IMR-90 (cell line): ENCODE measurements around the gene KLRC1. TPM values are rescaled to one million over a fixed set of nuclear protein-coding genes. Genes with fewer than 3 reads are reported as not detected.
"Not testable (repeated sequence)": the region's sequence is repeated elsewhere in the genome, so short reads cannot be mapped to it uniquely, and the experiment has no call there.

Experiments
- ATAC-seq: fragments of 200-7000 bp; cut with Tn5 transposase; 2 replicates; pipeline ENCODE4 v1.9.1; 2020; ENCODE audit warnings: low read depth, mild to moderate bottlenecking, moderate library complexity
- BruUV-seq: library from RNA; stranded (reverse); fragments of 400-500 nt; replicated peaks from 2 replicates; lab custom pipeline; 2021; lab: Mats Ljungman, UMichigan
- CTCF ChIA-PET: fragments of 300-600 bp; formaldehyde crosslinking; extraction: SDS; loops from one replicate; lab custom pipeline; 2021; ENCODE audit warnings: antibody characterized with exemption; lab: Yijun Ruan, JAX
- POLR2A ChIA-PET: fragments of 300-600 bp; sonication (Branson Sonifier 250); formaldehyde crosslinking; loops from one replicate; lab custom pipeline; 2022; ENCODE audit warnings: antibody characterized with exemption; ENCODE audit not compliant: unreplicated experiment; lab: Charles Lee
- DNase-seq: peaks from one replicate; pipeline ENCODE4 v3.0.0; 2013
- H2AFZ ChIP-seq: replicated peaks from 2 replicates; pipeline ENCODE3; 2013; ENCODE audit warnings: low read length, mild to moderate bottlenecking; ENCODE audit not compliant: poor library complexity
- H2AK5ac ChIP-seq: 2 replicates; pipeline ENCODE4 v1.6.1; 2013; ENCODE audit warnings: low read depth, low read length, inconsistent platforms
- H2AK9ac ChIP-seq: replicated peaks from 2 replicates; pipeline ENCODE3; 2013; ENCODE audit warnings: mild to moderate bottlenecking, low read depth, low read length, moderate library complexity; ENCODE audit not compliant: poor library complexity
- H2BK120ac ChIP-seq: 2 replicates; pipeline ENCODE4 v1.6.1; 2013; ENCODE audit warnings: low read depth, low read length, inconsistent platforms
- H2BK15ac ChIP-seq: 3 replicates; pipeline ENCODE4 v1.6.1; 2013; ENCODE audit warnings: low read depth, low read length, inconsistent platforms
- H2BK20ac ChIP-seq: 2 replicates; pipeline ENCODE4 v1.6.1; 2013; ENCODE audit warnings: low read depth, mild to moderate bottlenecking, inconsistent platforms, low read length, moderate library complexity
- H2BK5ac ChIP-seq: 2 replicates; pipeline ENCODE4 v1.6.1; 2013; ENCODE audit warnings: mild to moderate bottlenecking, low read depth, low read length, inconsistent platforms; ENCODE audit not compliant: poor library complexity, severe bottlenecking
- H3K14ac ChIP-seq: replicated peaks from 2 replicates; pipeline ENCODE4 v1.6.1; 2013; ENCODE audit warnings: low read depth, low read length, inconsistent platforms
- H3K18ac ChIP-seq: 2 replicates; pipeline ENCODE4 v1.6.1; 2013; ENCODE audit warnings: low read depth, low read length, control low read depth
- H3K23ac ChIP-seq: 2 replicates; pipeline ENCODE4 v1.6.1; 2013; ENCODE audit warnings: low read depth, low read length, inconsistent platforms
- H3K27ac ChIP-seq: 2 replicates; pipeline ENCODE4 v1.5.1; 2013; ENCODE audit warnings: mild to moderate bottlenecking, control low read depth, low read length; ENCODE audit not compliant: insufficient read depth
- H3K27me3 ChIP-seq: 2 replicates; pipeline ENCODE4 v1.6.1; 2013; ENCODE audit warnings: low read length; ENCODE audit not compliant: control insufficient read depth, insufficient read depth
- H3K36me3 ChIP-seq: 2 replicates; pipeline ENCODE4 v1.6.1; 2013; ENCODE audit warnings: low read length, mixed read lengths; ENCODE audit not compliant: control insufficient read depth, insufficient read depth
- H3K4ac ChIP-seq: 2 replicates; pipeline ENCODE4 v1.6.1; 2013; ENCODE audit warnings: low read depth, low read length, inconsistent platforms
- H3K4me1 ChIP-seq: 2 replicates; pipeline ENCODE4 v1.6.1; 2013; ENCODE audit warnings: low read length, mixed read lengths; ENCODE audit not compliant: control insufficient read depth, insufficient read depth
- H3K4me2 ChIP-seq: 2 replicates; pipeline ENCODE4 v1.6.1; 2013; ENCODE audit warnings: low read depth, mild to moderate bottlenecking, control low read depth, low read length, moderate library complexity
- H3K4me3 ChIP-seq: 2 replicates; pipeline ENCODE4 v1.5.1; 2013; ENCODE audit warnings: low read depth, mild to moderate bottlenecking, control low read depth, low read length, moderate library complexity; ENCODE audit not compliant: insufficient read depth
- H3K56ac ChIP-seq: 2 replicates; pipeline ENCODE4 v1.6.1; 2013; ENCODE audit warnings: low read length, inconsistent platforms; ENCODE audit not compliant: insufficient read depth; ENCODE audit errors: extremely low read depth
- H3K79me1 ChIP-seq, 2 experiments: 2 replicates each; pipeline ENCODE4 v1.6.1; 2013; ENCODE audit warnings: low read length in 2 of 2, inconsistent platforms in 1 of 2, low read depth in 1 of 2
- H3K9ac ChIP-seq: 2 replicates; pipeline ENCODE4 v1.6.1; 2013; ENCODE audit warnings: low read depth, low read length, control low read depth
- H3K9me1 ChIP-seq: 2 replicates; pipeline ENCODE4 v1.6.1; 2013; ENCODE audit warnings: low read length, inconsistent platforms; ENCODE audit not compliant: insufficient read depth
- H3K9me3 ChIP-seq: 2 replicates; pipeline ENCODE4 v1.6.1; 2013; ENCODE audit warnings: low read length; ENCODE audit not compliant: control insufficient read depth, insufficient read depth
- H4K20me1 ChIP-seq: 2 replicates; pipeline ENCODE4 v1.6.1; 2013; ENCODE audit warnings: low read length, inconsistent platforms; ENCODE audit not compliant: insufficient read depth
- H4K5ac ChIP-seq: 2 replicates; pipeline ENCODE4 v1.6.1; 2013; ENCODE audit warnings: mild to moderate bottlenecking, low read depth, low read length, control low read depth
- H4K8ac ChIP-seq, 2 experiments: 2 replicates each; pipeline ENCODE4 v1.6.1; 2013; ENCODE audit warnings: low read depth in 2 of 2, low read length in 2 of 2, control low read depth in 1 of 2, inconsistent platforms in 1 of 2
- H4K91ac ChIP-seq: 2 replicates; pipeline ENCODE4 v1.6.1; 2013; ENCODE audit warnings: low read depth, low read length, inconsistent platforms; ENCODE audit not compliant: insufficient read depth
- WGBS, 2 experiments: methylation state at CpG; one replicate each; pipeline versions ENCODE4 v1.1.5 to v1.1.7; 2013; ENCODE audit warnings: missing lambda C conversion rate in 2 of 2; ENCODE audit not compliant: insufficient read length in 1 of 2; ENCODE audit errors: extremely low coverage in 2 of 2; 5-methylcytosine and 5-hydroxymethylcytosine counted together
- dilution Hi-C: fragments of 300-500 bp; cut with HindIII; formaldehyde crosslinking; loops from one replicate; pipeline ENCODE4 v1.14.3; 2018; ENCODE audit warnings: low sequenced_read_pairs; ENCODE audit not compliant: unreplicated experiment
- in situ Hi-C: fragments of 300-500 bp; cut with MboI; formaldehyde crosslinking; loops from 3 replicates; pipeline ENCODE4 v1.14.3; 2019; ENCODE audit warnings: low sequenced_read_pairs, inconsistent platforms, mixed read lengths
- intact Hi-C: fragments of 100-400 bp; cut with micrococcal nuclease; formaldehyde crosslinking; loops from 2 replicates; pipeline ENCODE4 v1.10.0; 2022
- polyA plus RNA-seq, 3 experiments: library from polyadenylated mRNA; depleted of rRNA; stranded (reverse); fragments of >200 nt; gene quantifications; 2 replicates each; pipeline ENCODE4 v1.2.3, GENCODE V29; 2012; ENCODE audit warnings: low replicate concordance in 1 of 3
- total RNA-seq: library from RNA; depleted of rRNA; stranded (reverse); fragments of >200 nt; gene quantifications from 2 replicates; pipeline ENCODE4 v1.2.3, GENCODE V29; 2012

Gene KLRC1
- total and polyA plus RNA-seq, 2 of the 4 experiments (the other 2 are of a cell fraction): not detected

DNA sequence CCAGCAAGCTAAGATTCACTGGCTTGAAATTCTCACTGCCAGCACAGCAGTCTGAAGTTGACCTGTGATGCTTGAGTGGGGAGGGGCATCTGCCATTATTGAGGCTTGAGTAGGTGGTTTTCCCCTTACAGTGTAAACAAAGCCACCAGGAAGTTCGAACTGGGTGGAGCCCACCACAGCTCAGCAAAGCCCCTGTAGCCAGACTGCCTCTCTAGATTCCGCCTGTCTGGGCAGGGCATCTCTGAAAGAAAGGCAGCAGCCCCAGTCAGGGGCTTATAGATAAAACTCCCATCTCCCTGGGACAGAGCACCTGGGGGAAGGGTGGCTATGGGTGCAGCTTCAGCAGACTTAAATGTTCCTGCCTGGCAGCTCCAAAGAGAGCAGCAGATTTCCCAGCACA lies 28.7 kb upstream of the KLRC1 start:
- H2AK9ac ChIP-seq, H3K9me3 ChIP-seq, H3K14ac ChIP-seq, POLR2A ChIA-PET, intact Hi-C loops, H2BK15ac ChIP-seq, H4K8ac ChIP-seq, H3K36me3 ChIP-seq, BruUV-seq, DNase-seq, H3K9me1 ChIP-seq, H3K27ac ChIP-seq, H4K91ac ChIP-seq, H3K23ac ChIP-seq, CTCF ChIA-PET, H2BK20ac ChIP-seq, H3K79me1 ChIP-seq, H3K27me3 ChIP-seq, H3K56ac ChIP-seq, H2BK120ac ChIP-seq, H3K4me1 ChIP-seq, H3K4me2 ChIP-seq, H2AK5ac ChIP-seq, H3K4me3 ChIP-seq, H4K5ac ChIP-seq, in situ Hi-C loops, H3K18ac ChIP-seq, H4K20me1 ChIP-seq, dilution Hi-C loops, H3K9ac ChIP-seq, H3K4ac ChIP-seq, H2AFZ ChIP-seq, H2BK5ac ChIP-seq, ATAC-seq: not testable (repeated sequence)
- WGBS, 2 experiments: no CpG with 5 or more reads among the region's 2 CpGs

DNA sequence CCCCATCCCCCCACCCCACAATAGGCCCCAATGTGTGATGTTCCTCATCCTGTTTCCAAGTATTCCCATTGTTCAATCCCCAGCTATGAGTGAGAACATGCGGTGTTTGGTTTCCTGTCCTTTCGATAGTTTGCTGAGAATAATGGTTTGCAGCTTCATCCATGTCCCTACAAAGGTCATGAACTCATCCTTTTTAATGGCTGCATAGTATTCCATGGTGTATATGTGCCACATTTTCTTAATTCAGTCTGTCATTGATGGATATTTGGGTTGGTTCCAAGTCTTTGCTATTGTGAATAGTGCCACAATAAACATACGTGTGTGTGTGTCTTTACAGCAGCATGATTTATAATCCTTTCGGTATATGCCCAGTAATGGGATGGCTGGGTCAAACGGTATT lies 19.6 kb upstream of the KLRC1 start:
- H3K27me3 ChIP-seq, H3K4ac ChIP-seq, H3K14ac ChIP-seq, intact Hi-C loops, H2BK5ac ChIP-seq, H2AFZ ChIP-seq, DNase-seq, H3K4me1 ChIP-seq, H4K91ac ChIP-seq, H3K23ac ChIP-seq, dilution Hi-C loops, POLR2A ChIA-PET, H2BK15ac ChIP-seq, ATAC-seq, H3K9ac ChIP-seq, H3K9me1 ChIP-seq, H4K8ac ChIP-seq, H3K79me1 ChIP-seq, H4K20me1 ChIP-seq, H3K18ac ChIP-seq, H3K9me3 ChIP-seq, H3K4me3 ChIP-seq, H3K27ac ChIP-seq, H2BK20ac ChIP-seq, H2BK120ac ChIP-seq, in situ Hi-C loops, CTCF ChIA-PET, BruUV-seq, H3K4me2 ChIP-seq, H4K5ac ChIP-seq, H3K56ac ChIP-seq, H2AK5ac ChIP-seq, H3K36me3 ChIP-seq, H2AK9ac ChIP-seq: not testable (repeated sequence)
- WGBS, 2 experiments: no CpG with 5 or more reads among the region's 5 CpGs
